ENCODE results near the gene LGI2. TPM values are rescaled to one million over a fixed set of nuclear protein-coding genes. Genes with fewer than 3 reads are reported as not detected.

Gene LGI2
- polyA plus RNA-seq, 1 of the 3 experiments (the other 2 are of a cell fraction): not detected

- ChIA-PET POLR2A (no interaction called here), CTCF (no interaction called here)
Measured at GRCh38 chr4:25078523-25078922, 47.8 kb upstream of the LGI2 start.

More at GRCh38 chr4:25078523-25078922, 47.8 kb upstream of the LGI2 start:
- H3K9me2 ChIP-seq: no peaks in the 10 kb centered on the region
- no peaks in the 10 kb centered on the region for H3K4me1 ChIP-seq (ENCODE audit: control insufficient read depth in 1 of 2, insufficient read depth in 2 of 2, low read depth in 1 of 2, low read length in 1 of 2)
- DNase-seq: no peak
- no peaks in the 10 kb centered on the region for H3K36me3 ChIP-seq (replicated peaks in 1 of 2; ENCODE audit: control insufficient read depth in 1 of 2, insufficient read depth in 2 of 2, low read length in 1 of 2)
- 23% methylated on average over 4 of the region's 4 CpGs for WGBS (ENCODE audit: low lambda C conversion rate)
- H3K9ac ChIP-seq: no peak overlapping the region
- H3K27me3 ChIP-seq (ENCODE audit: insufficient read depth): peaks cover 63% of the 10 kb centered on the region
- no peak overlapping the region for H2AFZ ChIP-seq (ENCODE audit: low read depth)
- H3F3A ChIP-seq (replicated peaks; ENCODE audit: insufficient read depth): no peaks in the 10 kb centered on the region
- H3K4me2 ChIP-seq: no peak overlapping the region
- no peak overlapping the region for H3K27ac ChIP-seq (ENCODE audit: low read depth in 2 of 2, low read length in 1 of 2)
- no peaks in the 10 kb centered on the region for H3K9me3 ChIP-seq
- no peak overlapping the region for H3K4me3 ChIP-seq (ENCODE audit: low read depth in 2 of 2, low read length in 1 of 2)
- H3K79me2 ChIP-seq (ENCODE audit: insufficient read depth): no peaks in the 10 kb centered on the region
- TF ChIP-seq SMC3 (IDR thresholded peaks at IDR 0.05; ENCODE audit: low read depth, low read length) (no peak), RFX5 (IDR thresholded peaks at IDR 0.05; ENCODE audit: low read length) (no peak), ELF1 (IDR thresholded peaks at IDR 0.05) (no peak), GABPA (IDR thresholded peaks at IDR 0.05; ENCODE audit: low read depth) (no peak), USF2 (IDR thresholded peaks at IDR 0.05; ENCODE audit: borderline replicate concordance, low read depth, low read length) (no peak), USF1 (IDR thresholded peaks at IDR 0.05; ENCODE audit: borderline replicate concordance, low read depth) (no peak), NFIC (IDR thresholded peaks at IDR 0.05; ENCODE audit: borderline replicate concordance) (no peak), TCF12 (IDR thresholded peaks at IDR 0.05) (no peak), EP300 (IDR thresholded peaks at IDR 0.05; ENCODE audit: borderline replicate concordance in 1 of 2, low read depth in 1 of 2, low read length in 1 of 2) (no peak), MXI1 (IDR thresholded peaks at IDR 0.05; ENCODE audit: low read depth, low read length) (no peak), FOSL2 (IDR thresholded peaks at IDR 0.05; ENCODE audit: borderline replicate concordance, low read depth) (no peak), JUND (IDR thresholded peaks at IDR 0.05) (no peak), FOXJ3 (CRISPR knock-in tag; IDR thresholded peaks at IDR 0.05) (no peak), FOXM1 (IDR thresholded peaks at IDR 0.05; ENCODE audit: low read depth) (no peak), RXRA (IDR thresholded peaks at IDR 0.05; ENCODE audit: borderline replicate concordance, low read depth) (no peak), MEF2A (IDR thresholded peaks at IDR 0.05; ENCODE audit: borderline replicate concordance, low read depth) (no peak), TAF1 (IDR thresholded peaks at IDR 0.05; ENCODE audit: borderline replicate concordance, low read depth, low read length) (no peak), TEAD4 (IDR thresholded peaks at IDR 0.05; ENCODE audit: borderline replicate concordance, insufficient read depth) (no peak), SIN3A (IDR thresholded peaks at IDR 0.05; ENCODE audit: borderline replicate concordance, low read depth, low read length) (no peak), ZBTB33 (IDR thresholded peaks at IDR 0.05; ENCODE audit: borderline replicate concordance, low read depth) (no peak)
- H4K20me1 ChIP-seq (ENCODE audit: insufficient read depth): no peaks in the 10 kb centered on the region

Measured in SK-N-SH (cell line).